ENCODE data around the gene CARD11. TPM values are rescaled to one million over a fixed set of nuclear protein-coding genes. Genes with fewer than 3 reads are reported as not detected.

The CARD11 gene
- total RNA-seq, 1 donor from 2014 or later = 0.31 TPM

DNA sequence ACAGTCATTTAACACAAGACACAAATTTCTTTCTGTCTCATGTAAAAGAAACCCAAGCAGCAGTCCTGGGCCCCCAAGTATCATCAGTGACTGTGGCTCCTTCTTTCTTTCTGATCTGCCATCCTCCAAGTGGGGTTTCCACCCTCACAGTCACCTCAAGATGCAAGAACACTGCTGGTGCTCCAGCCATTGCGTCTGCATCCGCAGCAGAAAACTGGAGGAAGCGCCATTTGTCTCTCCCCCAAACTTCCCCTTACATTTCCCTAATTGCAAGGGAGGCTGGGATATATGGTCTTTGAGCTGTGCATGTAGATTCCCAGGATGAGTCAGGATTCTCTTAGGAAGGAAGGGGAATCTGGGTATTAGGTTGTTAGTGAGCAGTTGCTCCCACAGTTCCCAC lies 138.6 kb downstream of the CARD11 start:
- DNase-seq = no peak

DNA sequence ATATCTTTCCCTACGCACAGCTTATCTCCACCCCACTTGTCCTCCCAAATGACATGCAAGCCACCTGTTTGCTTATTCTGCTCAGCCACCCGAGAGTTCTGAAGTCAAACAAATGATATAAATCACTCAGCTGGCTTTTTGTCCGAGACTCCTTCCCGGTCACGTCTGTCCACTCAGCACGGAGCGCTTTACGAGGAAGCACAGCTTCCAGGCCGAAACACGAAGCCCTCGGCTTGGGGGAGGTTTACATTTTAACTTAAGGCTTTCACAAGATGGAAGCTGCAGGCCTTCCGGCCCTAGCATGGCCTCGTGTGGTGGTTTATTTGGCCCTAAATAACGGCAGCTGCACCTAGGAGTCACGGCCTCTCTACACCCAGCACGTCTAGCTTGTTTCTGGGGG lies 139.5 kb downstream of the CARD11 start:
- DNase-seq = no peak

DNA sequence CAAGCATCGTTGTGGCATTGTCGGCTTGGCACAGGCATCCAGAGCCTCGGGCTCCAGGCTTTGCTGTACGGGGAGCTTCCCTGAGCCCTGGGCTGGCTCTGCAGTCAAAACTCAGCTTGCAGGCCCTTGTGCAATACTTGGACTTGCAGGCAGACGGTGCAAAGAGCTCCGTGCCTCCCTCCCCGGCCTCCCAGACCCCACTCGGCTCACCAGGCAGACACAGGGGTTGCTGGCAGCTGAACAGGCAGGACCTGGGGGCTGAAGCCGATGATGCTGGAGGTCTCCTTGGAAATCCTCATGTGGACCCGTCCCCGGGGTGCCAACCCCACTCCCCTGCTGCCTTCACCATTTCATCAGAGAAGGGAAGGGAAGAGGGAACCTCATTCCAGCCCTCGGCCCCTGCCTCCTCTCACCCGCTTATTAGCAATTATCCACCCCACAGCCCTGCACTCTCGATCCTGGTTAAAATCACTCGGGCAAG lies 139.9 kb downstream of the CARD11 start:
- DNase-seq = no peak

DNA sequence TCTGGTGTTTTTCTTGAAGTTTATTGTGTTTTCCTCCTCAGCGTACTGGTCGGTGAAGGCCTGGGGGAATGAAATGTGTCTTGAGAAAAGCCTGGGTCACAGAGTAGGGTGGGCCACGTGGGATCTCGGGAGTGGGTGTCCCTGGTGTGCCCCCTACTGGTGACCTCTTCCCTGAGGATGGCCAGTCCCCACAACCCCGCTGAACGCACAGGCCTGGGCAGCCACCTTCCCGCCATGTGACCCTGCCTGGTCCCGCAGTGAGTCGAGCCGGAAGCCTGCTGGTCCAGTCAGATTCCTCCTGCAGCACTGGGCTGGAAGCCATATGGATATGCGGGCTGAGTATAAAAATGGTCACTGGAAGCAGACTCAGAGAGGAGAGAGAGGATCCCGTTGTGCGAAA lies 146.6 kb downstream of the CARD11 start:
- DNase-seq = no peak

DNA sequence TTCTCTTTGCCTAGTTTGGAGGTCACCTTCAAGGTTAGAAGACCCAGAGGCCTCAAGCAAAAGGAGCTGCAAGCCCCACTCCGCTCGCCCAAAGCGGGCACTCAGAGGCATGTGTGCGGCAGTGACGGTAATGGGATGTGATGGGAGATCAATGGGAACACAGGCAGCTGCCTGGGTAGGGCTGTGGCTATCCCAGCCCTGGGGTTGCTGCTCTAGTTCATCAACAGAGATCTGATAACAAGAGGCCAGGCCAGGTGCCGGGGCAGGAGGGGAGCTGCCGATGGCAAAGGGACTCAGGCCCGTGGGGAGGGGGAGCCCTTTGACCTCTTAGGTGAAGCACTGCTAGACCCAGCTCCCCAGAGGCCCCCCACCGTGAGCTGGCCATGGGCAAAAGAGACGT lies 147.5 kb downstream of the CARD11 start:
- no peak for DNase-seq

DNA sequence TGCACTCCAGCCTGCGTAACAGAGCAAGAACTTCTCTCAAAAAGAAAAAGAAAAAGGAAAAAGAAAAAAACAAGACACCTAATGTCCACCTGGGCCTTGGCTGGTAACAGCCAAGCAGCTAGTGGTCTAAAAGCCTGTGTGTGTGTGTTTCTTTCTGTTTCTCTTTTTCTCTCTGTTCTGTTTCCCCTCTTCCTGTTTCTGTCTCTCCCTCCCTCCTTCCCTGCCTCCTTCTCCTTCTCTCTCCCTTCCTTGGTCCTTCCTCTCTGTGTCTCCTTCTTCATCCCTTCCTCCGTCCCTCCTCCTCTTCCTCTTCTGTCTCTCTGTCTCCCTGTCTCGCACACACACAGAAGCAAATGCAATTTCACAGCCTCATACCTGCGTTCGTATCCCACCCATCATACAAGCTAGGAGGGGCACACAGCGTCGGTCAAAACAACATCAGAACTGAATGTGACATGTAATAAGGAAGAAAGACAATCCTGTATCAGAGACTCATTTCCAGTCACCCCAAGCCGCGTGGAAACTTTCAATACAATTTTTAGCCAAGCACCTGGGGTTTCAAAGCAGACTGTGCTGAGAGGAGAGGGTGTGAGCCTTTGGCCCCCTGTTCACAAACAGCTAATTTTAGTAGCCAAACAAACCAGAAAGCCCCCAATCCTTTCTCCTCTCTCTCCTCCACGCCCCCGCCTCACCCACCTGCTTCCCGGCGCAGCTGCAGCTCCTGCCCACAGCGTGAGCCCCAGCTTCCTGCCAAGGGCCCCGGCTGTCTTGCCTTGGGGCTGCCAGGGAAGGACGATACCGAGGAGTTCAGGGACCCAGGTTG lies 149.3 kb downstream of the CARD11 start:
- no peak for DNase-seq

DNA sequence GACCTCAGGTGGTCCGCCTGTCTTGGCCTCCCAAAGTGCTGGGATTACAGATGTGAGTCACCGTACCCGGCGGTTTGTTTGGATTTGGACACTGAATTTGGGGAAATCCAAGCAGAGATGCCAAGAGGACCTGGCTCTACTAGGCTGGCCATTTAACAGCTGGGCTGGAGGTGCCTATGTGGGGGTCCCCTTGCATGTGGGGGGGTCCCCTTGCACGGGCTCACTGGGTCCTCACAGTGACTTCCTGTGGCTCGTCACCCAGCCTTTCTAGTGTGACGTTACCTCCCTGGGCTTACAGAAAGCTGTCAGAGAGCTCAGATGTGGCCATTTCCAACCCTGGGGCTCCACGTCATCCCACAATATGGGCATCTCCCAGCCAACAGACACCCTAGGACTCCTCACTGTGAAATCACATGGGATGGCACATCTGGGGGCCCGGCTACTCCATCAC lies 150.2 kb downstream of the CARD11 start:
- DNase-seq = no peak

DNA sequence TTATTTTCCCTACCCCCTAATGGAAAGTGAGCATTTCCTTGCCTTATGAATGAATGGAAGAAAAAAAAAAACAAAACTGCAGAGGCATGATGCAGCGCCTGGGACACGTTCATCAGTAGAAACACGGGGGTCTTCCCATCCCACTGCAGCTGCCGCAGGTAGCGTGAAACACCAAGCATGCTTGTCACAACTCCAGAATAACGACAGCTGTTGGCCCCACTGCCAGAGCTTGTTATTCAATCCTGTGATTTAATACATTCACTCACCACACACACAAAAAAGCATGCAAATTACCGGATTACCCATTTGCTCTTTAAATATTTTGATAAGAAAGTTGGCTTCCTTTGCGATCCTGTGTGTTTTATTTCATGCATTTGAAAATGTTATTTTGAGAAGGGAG lies 151.1 kb downstream of the CARD11 start:
- DNase-seq = no peak

DNA sequence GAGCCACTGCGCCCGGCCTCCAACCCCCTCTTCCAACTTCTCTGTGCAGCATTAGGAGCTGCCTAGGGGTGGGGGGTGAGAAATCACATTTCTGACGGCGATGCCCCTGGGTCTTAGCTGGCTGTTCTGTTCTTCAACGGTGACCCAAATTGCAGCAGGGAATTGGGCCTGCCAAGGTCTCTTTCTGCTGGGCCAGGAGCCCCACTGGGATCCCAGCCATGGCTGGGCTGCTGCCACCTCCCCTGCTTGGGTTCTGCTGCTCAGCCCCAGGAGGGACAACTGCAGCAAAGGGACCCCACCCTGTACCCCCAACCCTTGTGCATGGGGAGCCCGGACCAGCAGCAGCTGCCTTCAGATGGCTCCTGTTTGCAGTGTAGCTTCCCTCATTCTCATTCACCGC lies 155.9 kb downstream of the CARD11 start:
- no peak for DNase-seq

DNA sequence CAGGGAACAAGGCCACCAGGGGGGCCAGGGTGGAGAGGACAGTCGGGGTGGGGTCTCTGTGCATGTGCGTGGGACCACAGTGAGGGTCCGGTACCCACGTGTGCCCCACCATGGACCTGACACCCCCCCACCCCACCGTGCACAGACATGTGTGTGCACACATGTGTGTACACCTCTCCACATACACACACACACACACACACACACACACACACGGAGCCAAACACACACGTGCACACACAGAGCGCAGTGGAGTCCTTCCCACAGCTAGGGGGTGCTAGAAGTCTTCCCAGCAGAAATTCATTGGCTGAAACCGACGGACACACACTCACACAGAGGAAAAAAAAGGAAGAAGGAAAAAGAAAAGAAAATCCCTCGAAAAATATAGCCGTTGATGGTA lies 156.8 kb downstream of the CARD11 start:
- DNase-seq = no peak

DNA sequence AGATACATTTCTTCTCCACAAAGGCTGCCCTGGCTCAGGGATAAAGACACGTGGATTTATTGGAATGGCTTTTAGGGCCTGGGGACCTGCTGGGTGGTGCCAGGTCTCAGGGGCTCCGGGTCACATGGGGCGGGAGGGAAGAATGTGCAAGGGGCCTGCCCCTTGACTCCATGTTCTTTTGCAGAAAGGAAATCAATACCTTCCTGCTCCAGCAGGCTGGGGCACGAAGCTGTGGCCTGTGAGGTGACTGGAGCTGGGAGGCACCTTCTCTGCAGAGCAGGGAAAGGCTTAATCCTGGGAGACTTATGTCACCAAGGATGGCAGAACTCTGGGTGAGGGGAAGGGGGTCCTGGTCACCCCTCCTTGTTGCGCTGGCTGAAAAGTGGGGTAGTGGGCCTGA lies 157.3 kb downstream of the CARD11 start:
- no peak for DNase-seq

DNA sequence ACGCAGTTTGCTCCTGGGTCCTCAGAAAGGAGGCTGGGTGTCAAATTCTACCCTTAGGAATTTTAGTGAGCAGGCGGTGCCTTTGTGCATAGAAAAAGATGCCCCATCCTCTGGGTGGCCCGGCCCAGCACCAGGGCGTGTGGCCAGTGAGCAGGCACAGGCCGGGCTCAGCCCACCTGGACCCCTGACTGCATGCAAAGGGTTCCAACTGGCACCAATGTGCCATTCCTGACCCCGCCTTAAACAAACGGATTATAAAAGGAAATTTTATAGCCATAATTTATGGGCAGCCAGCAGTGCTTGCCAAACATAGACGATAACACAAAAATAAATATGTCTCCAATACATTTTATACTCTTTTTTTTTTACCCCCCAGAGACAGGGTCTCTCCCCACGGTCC lies 159.5 kb downstream of the CARD11 start:
- DNase-seq = no peak

DNA sequence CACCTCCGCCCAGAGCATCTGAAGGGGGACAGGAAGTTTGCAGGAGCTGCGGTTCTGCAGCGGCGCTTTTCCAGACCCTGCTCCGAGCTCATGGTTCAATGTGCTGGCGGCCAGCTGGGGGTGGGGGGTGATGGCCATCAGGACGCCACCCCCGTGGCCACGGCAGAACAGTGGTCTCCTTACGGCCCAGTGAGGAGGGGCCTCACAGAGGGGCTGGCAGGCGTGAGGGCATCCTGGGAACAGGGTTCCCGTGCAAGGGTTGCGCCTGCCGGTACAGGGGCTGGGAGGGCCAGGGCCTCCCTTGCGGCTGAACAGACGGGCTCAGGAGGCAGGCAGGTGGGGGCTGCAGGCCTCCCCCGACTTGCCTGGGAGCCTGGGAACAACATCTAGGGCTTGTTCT lies 160.6 kb downstream of the CARD11 start:
- no peak for DNase-seq

DNA sequence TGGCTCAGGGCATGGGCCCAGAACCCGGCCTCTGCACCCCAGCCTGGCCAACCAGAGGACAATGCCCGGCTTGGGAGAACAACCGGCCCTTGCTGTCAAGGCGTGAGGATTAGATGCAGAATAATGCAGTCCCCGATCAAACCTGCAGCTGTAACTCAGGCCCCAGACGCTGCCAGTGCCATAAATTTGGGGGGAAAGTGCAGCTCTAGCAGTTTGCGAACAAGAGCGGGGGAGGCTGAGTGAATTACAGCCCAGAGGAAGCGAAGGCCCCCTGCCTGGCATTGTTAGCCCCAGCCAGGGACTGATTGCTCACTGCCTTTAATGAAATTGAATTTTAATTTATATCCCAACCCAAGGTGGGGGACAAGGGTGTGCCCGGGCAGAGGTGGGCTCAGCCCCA lies 161.6 kb downstream of the CARD11 start:
- DNase-seq = no peak

DNA sequence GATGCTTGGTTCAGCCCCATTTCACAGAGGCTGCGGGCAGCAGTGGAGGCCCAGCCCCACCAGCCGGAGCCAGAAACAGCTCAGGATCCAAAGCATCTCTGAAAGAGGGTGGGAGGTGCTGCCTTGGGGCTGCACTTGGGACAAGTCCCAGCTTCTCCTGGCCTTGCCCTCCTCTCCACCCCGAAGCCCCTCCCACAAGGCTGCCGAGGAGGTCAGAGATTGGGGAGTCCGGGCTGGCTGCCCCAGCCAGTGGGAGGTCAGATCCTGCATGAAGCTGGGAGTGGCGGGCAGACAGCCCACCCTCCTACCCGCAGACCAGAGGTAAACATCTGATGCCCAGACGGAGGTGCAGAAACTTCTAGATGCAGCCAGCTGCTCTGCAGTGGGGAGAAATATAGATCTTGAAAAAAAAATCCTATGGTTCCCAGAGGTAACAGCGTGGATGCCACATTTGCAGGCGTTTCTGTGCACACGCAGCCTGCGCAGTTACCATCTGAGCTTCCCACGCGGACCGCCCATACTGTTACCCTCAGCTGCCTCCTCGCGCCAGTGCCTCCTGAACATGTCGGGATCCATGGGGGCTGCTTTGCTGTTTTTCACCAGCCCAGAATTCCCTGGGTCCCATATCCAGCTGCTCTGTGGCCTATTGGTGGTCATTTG lies 162.7 kb downstream of the CARD11 start:
- no peak for DNase-seq

DNA sequence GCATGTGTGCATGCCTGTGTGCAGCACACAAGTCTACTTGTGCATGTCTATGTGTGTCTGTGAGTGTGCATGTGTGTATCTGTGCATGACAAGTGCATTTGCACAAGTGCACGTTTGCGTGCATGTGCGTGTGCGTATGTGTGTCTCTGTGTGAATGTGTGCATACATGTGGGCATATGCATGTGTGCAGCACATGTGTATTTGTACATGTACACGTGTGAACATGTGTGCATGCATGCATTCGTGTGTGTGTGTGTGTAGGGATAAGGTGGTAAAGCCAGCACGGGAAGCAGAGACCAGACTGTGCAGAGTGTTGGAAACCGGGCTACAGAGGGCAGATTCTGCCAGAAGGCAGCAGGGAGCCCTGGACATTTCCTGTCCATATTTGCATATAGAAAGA lies 163.6 kb downstream of the CARD11 start:
- DNase-seq = no peak

DNA sequence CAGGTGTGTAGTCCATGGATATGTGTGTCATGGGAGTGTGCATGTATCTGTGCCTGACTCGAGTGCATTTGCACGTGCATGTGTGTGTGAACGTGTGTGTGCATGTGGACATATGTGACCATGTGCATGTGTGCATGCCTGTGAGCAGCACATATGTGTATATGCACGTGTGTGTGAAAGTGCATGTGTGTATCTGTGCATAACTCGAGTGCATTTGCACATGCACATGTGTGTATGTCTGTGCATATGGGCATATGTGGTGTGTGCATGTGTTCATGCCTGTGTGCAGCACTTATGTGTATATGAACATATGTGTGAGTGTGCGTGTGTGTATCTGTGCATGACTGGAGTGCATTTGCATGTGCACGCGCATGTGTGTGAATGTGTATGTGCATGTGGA lies 164.3 kb downstream of the CARD11 start:
- no peak for DNase-seq

DNA sequence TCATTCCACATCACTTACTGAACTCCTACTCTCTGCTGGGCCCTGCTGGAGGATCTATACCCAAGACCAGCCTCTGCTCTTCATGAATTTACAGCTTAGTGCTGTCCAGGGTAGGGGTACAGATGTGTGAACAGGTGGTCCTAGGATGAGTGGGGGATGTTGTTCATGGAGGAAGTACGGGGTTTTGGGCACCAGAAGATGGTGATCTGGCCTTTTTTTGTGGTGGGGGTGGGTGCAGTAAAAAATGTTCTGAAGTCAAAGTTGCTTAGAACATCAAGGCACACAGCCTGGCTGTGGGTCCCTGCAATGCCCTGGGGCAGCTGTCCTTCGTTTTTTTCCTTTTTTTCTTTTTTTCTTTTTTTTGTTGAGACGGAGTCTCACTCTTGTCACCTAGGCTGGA lies 165.4 kb downstream of the CARD11 start:
- DNase-seq = no peak

DNA sequence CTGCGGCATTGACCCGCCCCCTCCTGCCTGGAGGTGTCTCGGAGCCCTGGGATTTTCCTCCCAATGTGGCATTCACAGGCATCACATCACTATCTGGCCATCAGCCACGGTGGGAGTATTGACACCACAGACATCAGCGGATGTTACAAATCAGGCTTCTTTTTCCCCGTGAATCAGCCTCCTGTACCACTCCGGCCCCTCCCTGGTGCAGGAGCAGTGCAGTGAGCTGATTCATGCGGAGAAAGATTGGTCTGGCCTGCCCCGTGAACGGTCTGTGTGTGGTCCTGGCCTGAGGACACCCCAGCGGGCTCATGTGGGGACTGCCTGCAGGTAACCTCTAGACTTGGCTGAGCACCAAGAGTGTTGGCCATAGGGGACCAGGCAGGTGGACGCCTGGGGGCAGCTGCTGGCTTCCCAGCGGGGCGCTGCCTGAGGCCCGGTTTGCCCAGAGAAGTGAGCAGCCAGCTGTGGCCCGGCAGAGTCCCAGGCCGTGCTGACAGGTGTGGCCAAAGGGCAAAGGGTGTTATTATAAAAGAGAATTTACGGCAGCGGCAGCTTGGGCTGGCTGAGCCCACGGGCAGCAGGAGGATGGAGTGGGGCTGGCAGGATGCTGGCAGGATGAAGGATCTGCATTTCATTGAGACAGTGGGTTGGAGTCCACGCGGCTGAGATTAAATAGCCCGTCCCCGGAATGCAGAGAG lies 167.5 kb downstream of the CARD11 start:
- no peak for DNase-seq

DNA sequence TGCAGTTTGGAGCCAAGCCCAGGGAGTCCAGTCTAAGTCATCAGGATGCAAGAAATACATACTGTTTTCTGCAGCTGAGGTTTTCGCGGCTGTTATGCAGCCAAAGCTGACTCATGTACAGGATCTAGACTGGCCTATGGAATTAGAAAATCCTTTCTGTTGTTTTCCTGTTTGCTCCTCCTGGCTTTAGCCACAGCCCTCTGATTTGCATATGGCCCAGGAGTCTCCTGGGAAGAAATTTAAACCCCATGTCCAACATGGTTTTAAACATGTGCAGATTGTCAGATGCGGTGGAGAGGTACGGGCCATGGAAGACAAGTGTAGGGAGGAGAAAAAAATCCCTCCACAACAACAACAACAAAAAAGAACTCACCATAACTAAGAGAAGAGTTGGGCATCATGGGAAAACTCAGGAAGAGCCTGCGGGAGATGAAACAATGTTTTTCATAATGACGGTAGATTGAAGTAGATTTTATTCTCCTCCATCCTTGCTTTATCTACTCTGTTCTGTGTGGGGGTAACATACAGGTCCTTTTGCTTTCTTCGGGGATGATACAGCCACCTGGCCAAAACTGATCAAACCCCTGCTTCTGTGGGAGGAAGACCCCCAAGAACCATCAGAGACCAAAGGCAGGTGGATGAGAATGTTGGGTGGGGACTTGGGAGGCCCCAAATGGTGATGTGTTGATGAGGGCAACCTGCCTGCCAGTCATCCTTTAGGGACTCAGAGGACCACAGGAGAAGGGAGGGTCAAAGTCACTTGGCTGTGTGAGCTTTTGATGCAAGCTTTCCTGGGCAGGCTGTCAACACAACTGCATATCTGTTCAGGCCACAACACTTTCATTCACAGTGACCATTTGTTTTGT lies 169.7 kb downstream of the CARD11 start:
- peak; percentile 28 for DNase-seq

DNA sequence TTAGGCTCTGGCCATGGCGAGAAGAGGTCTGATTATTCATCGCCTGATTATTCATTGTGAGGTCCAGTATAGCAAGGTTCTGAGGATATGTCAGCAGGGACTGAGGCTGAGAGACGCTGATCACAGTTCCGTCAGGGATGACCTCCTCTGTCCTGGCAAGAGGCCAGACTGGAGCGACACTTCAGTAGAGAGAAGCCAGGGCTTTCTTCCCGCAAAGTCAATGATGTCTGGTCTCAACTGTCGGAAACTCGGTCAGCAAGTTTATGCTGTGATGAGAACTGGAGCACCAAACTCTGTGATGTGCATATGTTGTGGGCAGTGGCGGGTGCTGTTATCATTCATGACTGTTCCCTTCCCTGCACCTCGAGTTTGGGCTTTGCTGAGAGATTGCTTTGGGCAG lies 170.5 kb downstream of the CARD11 start:
- no peak for DNase-seq

DNA sequence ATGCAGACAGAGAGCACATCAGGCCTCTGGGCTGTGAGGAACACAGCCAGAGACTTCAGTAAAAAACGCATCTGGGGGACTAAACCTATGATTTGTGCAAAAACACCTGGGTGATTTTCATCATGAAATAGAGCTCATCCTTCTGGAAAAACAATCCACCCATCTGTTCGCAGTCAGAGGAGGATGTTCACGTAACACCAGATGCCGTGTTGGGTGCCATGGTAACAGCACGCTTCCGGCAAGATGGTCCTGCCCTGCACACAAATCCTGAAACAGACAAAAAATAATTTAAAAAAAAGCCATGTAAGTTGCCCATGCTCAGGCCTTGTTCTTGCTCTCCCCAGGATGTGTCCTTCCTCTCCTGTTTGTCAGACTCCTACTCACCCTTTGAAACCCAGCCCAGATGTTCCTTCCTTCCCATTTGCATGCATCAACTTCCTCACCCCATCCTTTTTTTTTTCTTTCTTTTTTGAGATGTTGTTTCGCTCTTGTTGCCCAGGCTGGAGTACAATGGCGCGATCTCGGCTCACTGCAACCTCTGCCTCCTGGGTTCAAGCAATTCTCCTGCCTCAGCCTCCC lies 171.3 kb downstream of the CARD11 start:
- no peak for DNase-seq

Measured in occipital lobe (tissue), 2 donors.